Kidney capillary endothelial cell (primary cell): ENCODE measurements around the gene FZR1.
"Not testable (repeated sequence)": the region's sequence is repeated elsewhere in the genome, so short reads cannot be mapped to it uniquely, and the experiment has no call there.

Experiments
- DNase-seq: peaks from one replicate; pipeline ENCODE4 v3.0.0-alpha.2; 2018; ENCODE audit warnings: low spot score

Gene FZR1

GRCh38 chr19:3514930-3515329 is 8.8 kb downstream of the FZR1 start:
- DNase-seq, result no peak

GRCh38 chr19:3515891-3516422 is 9.8 kb downstream of the FZR1 start:
- DNase-seq, result no peak

- DNase-seq, result no peak
Observed at GRCh38 chr19:3516675-3517207, 10.6 kb downstream of the FZR1 start.

- no peak for DNase-seq
Observed at GRCh38 chr19:3517638-3518037, 11.5 kb downstream of the FZR1 start.

- no peak for DNase-seq
Observed at GRCh38 chr19:3518255-3518654, 12.1 kb downstream of the FZR1 start.

DNA sequence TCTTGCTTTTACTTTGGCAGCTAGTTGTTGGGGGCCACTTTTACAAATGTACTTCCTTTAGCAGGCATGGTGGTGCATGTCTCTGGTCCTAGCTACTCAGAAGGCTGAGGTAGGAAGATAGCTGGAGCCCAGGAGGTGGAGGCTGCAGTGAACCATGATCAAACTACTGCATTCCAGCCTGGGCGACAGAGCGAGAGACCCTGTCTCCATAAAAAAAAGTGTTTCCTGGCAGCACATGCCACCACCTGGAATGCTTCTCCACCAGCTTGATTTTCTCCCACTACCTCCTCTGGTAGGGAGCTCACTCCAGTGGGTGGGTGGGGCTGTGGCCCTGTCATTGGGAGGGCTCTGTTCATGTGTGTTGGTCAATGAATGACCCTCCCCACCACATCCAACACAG is 12.5 kb downstream of the FZR1 start:
- DNase-seq, result no peak

GRCh38 chr19:3519126-3519525 is 13.0 kb downstream of the FZR1 start:
- no peak for DNase-seq

GRCh38 chr19:3520166-3521103 is 14.3 kb downstream of the FZR1 start:
- DNase-seq, result no peak

DNA sequence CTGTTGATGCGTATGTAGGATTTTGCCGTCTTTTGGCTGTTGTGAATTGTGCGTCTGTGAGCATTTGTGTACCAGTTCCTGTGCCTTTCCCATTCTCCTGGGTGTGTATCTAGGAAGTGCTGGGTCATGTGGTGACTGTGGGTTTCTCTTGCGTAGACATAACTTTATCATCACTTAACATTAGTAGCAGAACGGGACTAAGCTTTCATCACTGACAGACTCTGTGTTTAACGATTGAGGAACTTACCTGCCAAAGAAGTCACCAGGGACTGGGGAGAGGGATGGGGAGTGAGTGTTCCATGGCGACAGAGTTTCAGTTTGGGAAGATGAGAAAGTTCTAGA is 15.0 kb downstream of the FZR1 start:
- DNase-seq, result no peak

GRCh38 chr19:3522421-3523360 is 16.6 kb downstream of the FZR1 start:
- DNase-seq, result no peak

- no peak for DNase-seq
Observed at GRCh38 chr19:3523361-3524077, 17.4 kb downstream of the FZR1 start.

GRCh38 chr19:3524078-3524842 is 18.1 kb downstream of the FZR1 start:
- DNase-seq, result no peak

DNA sequence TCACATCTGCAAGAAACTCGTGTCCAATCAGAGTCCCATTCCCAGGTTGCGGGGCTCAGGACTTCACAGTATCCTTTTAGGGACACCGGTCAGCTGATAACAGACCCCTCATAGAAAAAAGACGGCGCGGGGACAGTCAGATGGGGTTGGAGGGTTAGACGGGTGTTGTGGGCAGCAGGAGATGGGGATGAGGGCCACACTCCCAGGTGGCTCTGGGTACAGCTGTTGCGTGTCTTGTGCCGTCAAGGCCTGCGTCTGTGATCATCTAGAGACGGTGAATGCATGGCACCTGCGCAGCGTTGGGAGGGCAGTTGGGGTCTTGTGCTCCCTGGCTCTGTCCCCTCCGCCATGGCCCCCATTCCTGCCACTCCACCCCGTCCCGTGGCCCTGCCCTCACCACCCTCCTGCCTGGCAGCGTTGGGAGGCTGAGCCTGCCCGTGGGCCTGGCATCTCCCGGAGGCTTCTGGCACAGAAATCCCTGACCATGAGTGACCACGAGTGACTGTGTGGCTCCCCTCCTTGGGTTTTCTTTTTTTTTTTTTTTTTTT is 18.9 kb downstream of the FZR1 start:
- DNase-seq, result no peak

DNA sequence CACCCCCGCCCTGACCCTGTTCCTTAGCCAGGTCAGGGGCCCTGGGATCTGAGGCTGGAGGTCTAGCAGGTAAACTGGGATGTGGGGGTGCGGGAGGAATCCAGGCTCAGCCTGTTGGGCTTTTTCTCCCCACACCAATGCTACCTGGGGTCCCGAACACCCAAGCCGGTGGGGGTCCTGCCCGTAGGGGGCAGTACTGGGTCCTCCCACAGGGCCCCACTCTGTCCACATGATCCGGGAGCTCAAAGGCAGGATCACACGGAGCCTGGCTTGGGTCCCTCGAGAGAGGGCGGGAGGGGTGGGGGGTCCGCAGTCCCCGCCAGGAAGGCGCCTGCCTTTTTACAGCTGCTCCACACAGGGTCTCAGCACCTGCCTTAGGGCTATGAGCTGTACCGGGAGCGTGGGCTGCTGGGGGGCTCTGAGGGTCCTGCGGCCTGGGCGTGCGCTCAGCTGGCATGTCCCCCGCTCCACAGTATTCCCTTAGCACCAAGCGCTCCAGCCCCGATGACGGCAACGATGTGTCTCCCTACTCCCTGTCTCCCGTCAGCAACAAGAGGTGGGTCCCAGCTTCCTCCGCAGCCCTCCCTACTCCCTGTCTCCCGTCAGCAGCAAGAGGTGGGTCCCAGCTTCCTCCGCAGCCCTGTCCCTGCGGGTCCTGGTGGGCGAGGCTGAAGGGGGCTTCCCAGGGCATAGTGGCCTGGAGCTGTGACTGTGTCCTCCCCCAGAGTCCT is 20.6 kb downstream of the FZR1 start:
- DNase-seq, result no peak

GRCh38 chr19:3527238-3527910 is 21.3 kb downstream of the FZR1 start:
- no peak for DNase-seq

DNA sequence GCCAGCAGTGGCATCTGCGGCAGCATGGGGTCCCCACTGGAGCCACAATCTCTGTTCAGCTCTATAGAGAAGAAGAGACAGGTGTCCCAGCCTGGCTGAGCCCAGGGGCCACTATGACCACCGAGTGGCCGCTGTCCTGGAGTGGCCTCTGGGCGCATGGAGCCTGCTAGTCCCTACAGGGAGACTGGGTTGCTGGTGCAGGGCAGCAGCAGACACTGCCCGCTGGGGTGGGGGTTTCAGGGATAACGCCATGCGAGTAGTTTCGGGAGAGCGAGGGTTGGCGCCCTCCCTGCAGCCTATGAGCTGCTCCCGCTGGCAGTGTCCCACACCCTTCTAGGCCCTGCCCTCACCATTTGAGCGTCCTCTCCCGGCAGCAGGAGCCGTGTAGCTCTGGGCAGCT is 22.0 kb downstream of the FZR1 start:
- DNase-seq, result no peak

DNA sequence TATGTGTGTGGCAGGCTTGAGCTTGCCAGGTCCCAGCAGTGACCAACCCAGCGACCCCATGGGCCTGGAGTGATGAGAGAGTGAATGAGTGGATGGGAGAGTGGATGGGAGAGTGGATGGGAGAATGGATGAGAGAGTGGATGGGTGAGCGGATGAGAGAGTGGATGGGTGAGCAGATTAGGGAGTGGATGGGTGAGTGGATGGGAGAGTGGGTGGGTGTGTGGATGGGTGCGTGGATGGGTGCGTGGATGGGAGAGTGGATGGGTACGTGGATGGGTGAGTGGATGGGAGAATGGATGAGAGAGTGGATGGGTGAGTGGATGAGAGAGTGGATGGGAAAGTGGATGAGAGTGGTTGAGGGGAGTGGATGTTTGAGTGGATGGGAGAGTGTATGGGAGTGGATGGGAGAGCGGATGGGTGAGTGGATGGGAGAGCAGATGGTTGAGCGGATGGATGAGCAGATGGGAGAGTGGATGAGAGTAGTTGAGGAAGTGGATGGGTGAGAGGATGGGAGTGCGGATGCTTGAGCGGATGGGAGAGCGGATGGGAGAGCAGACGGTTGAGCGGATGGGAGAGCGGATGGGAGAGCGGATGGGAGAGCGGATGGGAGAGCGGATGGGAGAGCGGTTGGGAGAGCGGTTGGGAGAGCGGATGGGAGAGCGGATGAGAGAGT is 22.6 kb downstream of the FZR1 start:
- no peak for DNase-seq

DNA sequence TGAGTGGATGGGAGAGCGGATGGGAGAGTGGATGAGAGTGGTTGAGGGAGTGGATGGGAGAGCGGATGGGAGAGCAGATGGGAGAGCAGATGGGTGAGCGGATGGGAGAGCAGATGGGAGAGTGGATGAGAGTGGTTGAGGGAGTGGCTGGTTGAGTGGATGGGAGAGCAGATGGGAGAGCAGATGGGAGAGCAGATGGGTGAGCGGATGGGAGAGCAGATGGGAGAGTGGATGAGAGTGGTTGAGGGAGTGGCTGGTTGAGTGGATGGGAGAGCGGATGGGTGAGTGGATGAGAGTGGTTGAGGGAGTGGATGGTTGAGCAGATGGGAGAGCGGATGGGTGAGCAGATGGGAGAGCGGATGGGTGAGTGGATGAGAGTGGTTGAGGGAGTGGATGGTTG is 23.2 kb downstream of the FZR1 start:
- not testable (repeated sequence) for DNase-seq

- no peak for DNase-seq
Observed at GRCh38 chr19:3530389-3530788, 24.3 kb downstream of the FZR1 start.
